GM18870 (cell line): ENCODE data around the gene HADHB.
"Not testable (repeated sequence)": the region's sequence is repeated elsewhere in the genome, so short reads cannot be mapped to it uniquely, and the experiment has no call there.

Experiments
- ATAC-seq: cut with Tn5 transposase; IDR thresholded peaks from one replicate; pipeline ENCODE4 v1.9.1; 2021; ENCODE audit warnings: moderate library complexity; ENCODE audit not compliant: unreplicated experiment

Gene HADHB

DNA sequence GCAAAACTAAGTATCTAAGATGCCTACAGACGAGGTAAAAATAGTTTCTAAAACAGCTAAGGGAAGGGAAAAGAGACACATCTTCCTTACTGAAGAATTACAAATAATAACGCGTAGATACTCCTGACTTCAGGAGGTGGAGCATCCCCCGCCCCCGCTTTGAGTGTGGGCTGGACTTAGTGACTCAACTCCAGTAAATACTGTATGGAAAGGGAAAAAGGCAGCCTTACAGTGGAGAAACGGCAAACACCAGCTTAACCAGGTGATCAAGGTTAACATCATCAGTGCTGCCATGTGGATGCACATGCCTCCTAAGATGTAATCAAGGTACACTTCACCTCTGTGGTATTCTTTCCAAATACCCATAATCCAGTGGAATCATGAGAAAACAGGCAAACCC, 47.9 kb downstream of the HADHB start:
- ATAC-seq = no peak

DNA sequence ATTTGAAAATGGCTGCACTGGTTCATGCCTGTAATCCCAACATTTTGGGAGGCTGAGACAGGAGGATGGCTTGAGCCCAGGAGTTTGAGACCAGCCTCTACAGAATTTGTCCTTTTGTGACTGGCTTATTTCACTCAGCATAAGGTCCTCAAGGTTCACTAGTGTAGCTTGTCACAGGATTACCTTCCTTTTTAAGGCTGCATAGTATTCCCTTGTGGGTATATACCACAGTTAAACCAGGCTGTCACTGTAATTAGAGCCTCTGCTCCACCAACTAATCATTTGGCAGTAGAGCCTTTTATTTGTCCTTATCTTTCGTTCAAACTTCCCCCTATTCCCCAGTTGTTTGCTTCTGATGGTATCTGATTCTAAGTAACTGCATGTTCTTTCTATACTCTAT, 50.8 kb downstream of the HADHB start:
- no peak for ATAC-seq

DNA sequence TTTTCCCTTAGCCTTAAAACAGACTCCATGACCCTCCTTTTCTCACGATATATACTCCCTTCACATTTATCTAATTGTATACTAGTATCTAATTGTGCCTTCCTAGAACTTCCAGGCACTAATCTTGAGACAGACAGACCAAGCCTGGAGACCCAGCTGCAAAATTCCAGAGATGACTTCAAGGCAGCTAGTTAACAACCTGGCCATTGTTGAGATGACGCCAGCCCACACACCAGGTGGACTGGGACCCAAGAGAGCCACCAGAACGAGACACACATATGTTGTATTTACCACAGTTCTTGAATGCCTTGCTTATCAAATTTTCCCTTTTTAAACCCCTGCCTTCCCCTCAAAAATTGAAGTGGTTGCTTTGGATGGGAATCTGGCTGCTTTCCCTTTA, 52.3 kb downstream of the HADHB start:
- ATAC-seq = no peak

DNA sequence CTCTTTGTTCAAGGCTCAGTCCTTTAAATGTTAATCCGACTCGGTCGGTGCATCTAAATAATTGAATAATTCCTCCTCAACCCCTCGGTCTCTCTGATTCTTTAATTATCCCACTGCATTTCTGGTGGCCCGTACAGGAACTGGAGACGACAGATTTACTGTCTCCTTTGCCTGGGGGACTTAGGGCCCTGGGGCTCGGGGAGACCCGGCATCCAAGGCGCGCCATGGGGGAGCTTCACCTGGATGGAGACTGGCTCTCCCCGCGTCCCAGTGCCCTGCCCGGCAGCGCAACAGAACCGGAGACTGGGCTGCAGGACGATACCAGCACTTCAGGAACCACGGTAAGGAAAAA, 53.5 kb downstream of the HADHB start:
- no peak for ATAC-seq

- no peak for ATAC-seq
Measured at GRCh38 chr2:26298638-26299393, 54.1 kb downstream of the HADHB start.

- ATAC-seq = no peak
Measured at GRCh38 chr2:26299471-26300101, 54.8 kb downstream of the HADHB start.

- ATAC-seq = no peak
Measured at GRCh38 chr2:26300234-26300925, 55.6 kb downstream of the HADHB start.

DNA sequence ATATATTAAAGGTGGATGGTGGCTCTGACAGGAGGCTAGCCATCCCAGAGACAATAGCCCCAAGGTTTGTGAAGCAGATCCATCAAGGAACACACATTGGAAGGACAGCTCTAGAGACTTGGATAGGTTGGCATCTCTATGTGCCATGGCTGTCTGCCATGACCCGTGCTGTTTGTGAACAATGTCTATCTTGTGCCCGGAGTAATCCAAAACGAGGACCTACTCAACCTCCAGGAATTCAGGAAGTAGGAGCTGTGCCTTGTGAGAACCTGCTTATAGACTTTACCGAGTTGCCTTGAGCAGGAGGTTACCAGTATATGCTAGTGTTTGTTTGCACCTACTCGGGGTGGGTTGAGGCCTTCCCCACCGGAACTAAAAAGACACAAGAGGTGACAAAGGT, 58.1 kb downstream of the HADHB start:
- no peak for ATAC-seq

DNA sequence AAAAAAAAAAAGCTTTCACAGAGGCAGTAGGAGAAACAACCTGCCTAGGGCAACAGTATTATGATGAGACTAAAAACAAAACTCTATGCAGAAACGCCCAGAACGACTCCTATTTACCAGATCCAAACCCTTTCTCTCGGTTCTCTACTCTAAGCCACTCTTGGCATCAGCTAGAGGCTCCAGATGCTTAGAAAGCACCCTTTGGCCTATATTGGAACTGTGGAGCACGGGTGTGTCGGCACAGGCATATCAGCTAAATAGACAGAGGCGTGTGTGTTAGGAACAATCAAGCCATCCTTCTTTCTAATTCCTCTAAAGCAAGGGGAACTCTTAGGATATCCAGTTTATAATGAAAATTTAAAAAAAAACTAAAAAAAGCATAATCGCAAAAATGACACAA, 60.4 kb downstream of the HADHB start:
- not testable (repeated sequence) for ATAC-seq

GRCh38 chr2:26305540-26305939, 60.8 kb downstream of the HADHB start:
- ATAC-seq = no peak

GRCh38 chr2:26309921-26310320, 65.2 kb downstream of the HADHB start:
- ATAC-seq = no peak

- ATAC-seq = no peak
Measured at GRCh38 chr2:26312471-26312870, 67.7 kb downstream of the HADHB start.

DNA sequence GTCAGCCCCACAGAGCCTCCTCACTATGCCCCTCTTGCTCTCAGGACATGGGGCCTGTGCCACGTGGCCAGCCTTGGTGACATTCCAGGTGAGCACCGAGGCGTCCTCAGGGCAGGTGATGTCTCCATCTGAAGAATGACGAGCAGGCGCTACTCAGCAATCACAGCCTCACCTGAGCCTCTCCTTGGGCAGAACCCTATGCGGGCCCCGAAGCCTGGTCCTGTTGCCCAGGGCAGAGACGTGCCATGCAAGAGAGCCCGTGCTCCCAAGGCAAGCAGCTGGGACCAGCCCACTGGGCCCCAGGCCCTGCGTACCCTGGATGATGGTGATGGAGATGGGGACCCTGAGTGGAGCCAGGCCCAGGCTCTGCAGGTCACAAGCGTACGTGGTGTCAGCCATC, 68.7 kb downstream of the HADHB start:
- no peak for ATAC-seq

DNA sequence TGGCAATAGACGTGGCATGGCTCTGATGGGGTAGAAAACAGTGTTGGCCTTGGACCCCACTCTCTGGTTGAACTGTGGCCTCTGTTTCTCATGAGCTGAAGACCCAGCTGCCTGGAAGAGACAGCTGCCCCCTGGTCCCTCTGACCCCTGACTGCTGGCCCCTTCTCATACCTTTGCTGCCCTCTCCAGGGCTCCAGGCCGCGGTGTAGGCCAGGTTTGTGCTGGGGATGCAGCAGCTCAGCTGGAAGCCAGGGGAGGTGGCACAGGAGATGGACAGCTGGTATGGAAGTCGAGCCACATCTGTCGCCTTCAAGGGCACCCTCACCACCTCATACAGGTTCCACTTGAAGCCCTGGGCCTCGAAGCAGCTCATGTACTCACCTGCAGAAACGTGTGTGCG, 69.5 kb downstream of the HADHB start:
- no peak for ATAC-seq

DNA sequence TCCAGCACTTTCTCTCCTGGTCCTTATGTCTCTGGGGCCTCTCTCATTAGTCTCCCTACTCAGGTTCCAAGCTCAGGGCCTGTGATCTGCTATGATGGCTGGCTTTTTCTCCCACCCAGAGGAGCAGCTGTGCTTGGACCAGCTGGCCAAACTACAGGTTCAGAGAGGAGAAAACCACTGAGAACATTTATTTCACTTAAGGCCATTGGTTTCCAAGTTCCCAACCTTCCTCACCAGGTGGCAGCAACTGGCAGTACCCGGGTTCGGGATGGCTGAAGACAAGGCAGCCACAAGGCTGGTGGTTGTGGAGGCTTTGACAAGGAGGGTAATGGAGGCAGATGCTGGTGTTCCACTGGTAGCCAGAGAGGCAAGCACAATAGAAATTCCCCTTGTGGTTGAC, 71.3 kb downstream of the HADHB start:
- no peak for ATAC-seq

- ATAC-seq = no peak
Measured at GRCh38 chr2:26316845-26317244, 72.1 kb downstream of the HADHB start.

- no peak for ATAC-seq
Measured at GRCh38 chr2:26317377-26318105, 72.8 kb downstream of the HADHB start.

GRCh38 chr2:26318950-26319349, 74.2 kb downstream of the HADHB start:
- no peak for ATAC-seq

- ATAC-seq = not testable (repeated sequence)
Measured at GRCh38 chr2:26324479-26324878, 79.7 kb downstream of the HADHB start.

DNA sequence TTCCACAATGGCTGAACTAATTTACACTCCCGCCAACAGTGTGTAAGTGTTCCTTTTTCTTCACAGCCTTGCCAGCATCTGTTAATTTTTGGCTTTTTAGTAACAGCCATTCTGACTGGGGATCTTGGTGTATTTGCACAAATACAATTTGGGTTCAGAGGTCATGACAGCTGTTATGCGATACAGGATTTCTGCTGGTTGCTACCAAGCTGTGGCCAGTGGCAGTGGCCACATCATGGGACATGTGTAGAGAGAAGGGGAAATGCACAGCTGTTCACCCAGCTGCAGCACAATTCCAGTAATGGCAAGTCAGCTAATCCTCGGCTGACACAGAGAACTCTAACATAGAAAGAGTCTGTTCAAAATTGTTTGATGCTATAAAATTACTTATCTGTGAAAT, 80.2 kb downstream of the HADHB start:
- ATAC-seq = no peak

DNA sequence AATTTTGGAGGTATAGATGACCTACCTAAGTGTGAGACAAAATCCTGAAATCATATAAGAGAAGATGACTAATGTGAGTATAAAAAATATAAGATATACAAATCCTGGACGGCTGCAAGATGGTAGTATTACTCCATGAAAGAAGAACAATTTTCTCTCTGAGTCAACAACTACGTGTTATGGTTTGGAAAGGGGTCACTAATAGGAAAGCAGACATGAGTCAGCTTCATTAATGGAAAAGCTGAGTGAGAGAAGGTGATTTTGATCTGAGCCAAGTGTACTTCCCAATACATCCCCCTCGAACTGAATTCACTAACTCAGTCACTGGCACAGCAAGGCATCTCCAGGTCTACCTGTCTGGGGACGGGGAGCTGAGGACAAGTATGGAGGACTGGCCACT, 81.1 kb downstream of the HADHB start:
- no peak for ATAC-seq

DNA sequence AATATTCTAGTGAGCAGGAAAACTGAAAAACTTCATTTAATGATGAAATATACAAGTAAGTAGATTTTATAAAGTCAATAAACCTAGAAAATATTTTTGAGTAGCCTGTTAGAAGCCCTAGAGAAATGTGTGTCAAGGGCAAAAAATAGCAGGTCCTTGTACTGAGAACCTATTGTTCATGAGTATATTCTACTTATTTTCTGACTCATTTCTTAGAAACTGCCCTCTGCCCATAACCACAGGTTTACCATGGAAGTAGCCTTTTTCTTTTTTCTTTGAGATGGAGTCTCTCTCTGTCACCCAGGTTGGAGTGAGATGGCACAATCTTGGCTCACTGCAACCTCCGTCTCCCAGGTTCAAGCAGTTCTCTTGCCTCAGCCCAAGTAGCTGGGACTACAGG, 81.8 kb downstream of the HADHB start:
- no peak for ATAC-seq
